Fibroblast of lung (primary cell): ENCODE measurements around the gene WDR43. TPM values are rescaled to one million over a fixed set of nuclear protein-coding genes. Genes with fewer than 3 reads are reported as not detected.

Experiments
- DNase-seq, 2 donors: peaks; one replicate each; pipeline versions ENCODE4 v3.0.0 to v3.0.0-alpha.2; 2010; ENCODE audit warnings: low read depth in 2 of 2
- H2AFZ ChIP-seq: 2 replicates; pipeline ENCODE4 v1.5.1; 2012; ENCODE audit warnings: low read length, control low read depth, inconsistent platforms
- H3K27ac ChIP-seq: 2 replicates; pipeline ENCODE4 v1.5.1; 2011; ENCODE audit warnings: low read length, control low read depth; ENCODE audit not compliant: insufficient read depth
- H3K27me3 ChIP-seq: 2 replicates; pipeline ENCODE4 v1.5.1; 2011; ENCODE audit warnings: mild to moderate bottlenecking, low read length; ENCODE audit not compliant: control insufficient read depth, insufficient read depth
- H3K36me3 ChIP-seq: 2 replicates; pipeline ENCODE4 v1.5.1; 2011; ENCODE audit warnings: low read length; ENCODE audit not compliant: control insufficient read depth, insufficient read depth
- H3K4me1 ChIP-seq: 2 replicates; pipeline ENCODE4 v1.5.1; 2011; ENCODE audit warnings: low read length; ENCODE audit not compliant: control insufficient read depth, insufficient read depth; ENCODE audit errors: extremely low read depth
- H3K4me2 ChIP-seq: 2 replicates; pipeline ENCODE4 v1.5.1; 2011; ENCODE audit warnings: low read length, control low read depth; ENCODE audit not compliant: insufficient read depth; ENCODE audit errors: extremely low read depth
- H3K4me3 ChIP-seq, 4 experiments: fragments of 200-600 bp in 1 of 4; sonication (generic) in 1 of 4; replicated peaks in 1 of 4; 2 replicates each; pipeline ENCODE4 v1.5.1; 2011 to 2016; ENCODE audit warnings: low read length in 4 of 4, low read depth in 3 of 4, mild to moderate bottlenecking in 3 of 4, control low read depth in 2 of 4, inconsistent platforms in 1 of 4, mixed read lengths in 1 of 4; ENCODE audit not compliant: insufficient read depth in 1 of 4; ENCODE audit errors: control extremely low read depth in 1 of 4
- H3K79me2 ChIP-seq: 2 replicates; pipeline ENCODE4 v1.5.1; 2012; ENCODE audit warnings: mild to moderate bottlenecking, low read length, inconsistent platforms; ENCODE audit not compliant: control insufficient read depth, insufficient read depth
- H3K9ac ChIP-seq: 2 replicates; pipeline ENCODE4 v1.5.1; 2011; ENCODE audit warnings: mild to moderate bottlenecking, low read length, control low read depth; ENCODE audit not compliant: insufficient read depth
- H3K9me3 ChIP-seq: 2 replicates; pipeline ENCODE4 v1.5.1; 2012; ENCODE audit warnings: low read depth, low read length; ENCODE audit not compliant: control insufficient read depth, insufficient read depth
- H4K20me1 ChIP-seq: 2 replicates; pipeline ENCODE4 v1.5.1; 2011; ENCODE audit warnings: low read length; ENCODE audit not compliant: control insufficient read depth, insufficient read depth; ENCODE audit errors: extremely low read depth
- EZH2 ChIP-seq: IDR thresholded peaks from 2 replicates; pipeline ENCODE4 v1.5.1; 2012; ENCODE audit warnings: low read length, control low read depth, mild to moderate bottlenecking; ENCODE audit errors: missing control alignments
- polyA plus RNA-seq, 2 donors: library from polyadenylated mRNA; depleted of rRNA in 1 of 2; stranded (reverse) in 1 of 2; unstranded in 1 of 2; fragments of >200 nt; gene quantifications; 2 replicates each; pipeline ENCODE4 v1.2.1, GENCODE V29; 2011 to 2012; ENCODE audit warnings: missing spikeins in 1 of 2
- total RNA-seq: library from RNA; depleted of rRNA; stranded (reverse); fragments of >200 nt; gene quantifications from 2 replicates; pipeline ENCODE4 v1.2.1, GENCODE V29; 2014
- TF ChIP-seq, protein P1 (sequence below), 2 donors: IDR thresholded peaks in 1 of 2; conservative IDR thresholded peaks in 1 of 2; 1 replicate in 1 of 2; 2 replicates in 1 of 2; pipeline ENCODE4 v1.5.1; 2011 to 2012; ENCODE audit warnings: low read length in 2 of 2, control low read depth in 1 of 2, inconsistent platforms in 1 of 2, low read depth in 1 of 2, mild to moderate bottlenecking in 1 of 2

Gene WDR43
- total and polyA plus RNA-seq, 2 donors (not counting 1 experiment from before 2014, with no cell fraction given): 71.5 to 74.7 TPM

GRCh38 chr2:28944535-28945248 is 50.2 kb downstream of the WDR43 start:
- Histone ChIP-seq H3K9ac (no peak overlapping the region), H3K9me3 (no peaks in the 10 kb centered on the region), H3K4me2 (no peak overlapping the region), H3K4me1 (no peaks in the 10 kb centered on the region), H4K20me1 (no peaks in the 10 kb centered on the region), H3K36me3 (peaks cover 12% of the 10 kb centered on the region), H3K4me3 (no peak overlapping the region), H2AFZ (no peak overlapping the region), H3K27me3 (no peaks in the 10 kb centered on the region), H3K79me2 (no peaks in the 10 kb centered on the region), H3K27ac (no peak overlapping the region)
- TF ChIP-seq, protein P1, sequence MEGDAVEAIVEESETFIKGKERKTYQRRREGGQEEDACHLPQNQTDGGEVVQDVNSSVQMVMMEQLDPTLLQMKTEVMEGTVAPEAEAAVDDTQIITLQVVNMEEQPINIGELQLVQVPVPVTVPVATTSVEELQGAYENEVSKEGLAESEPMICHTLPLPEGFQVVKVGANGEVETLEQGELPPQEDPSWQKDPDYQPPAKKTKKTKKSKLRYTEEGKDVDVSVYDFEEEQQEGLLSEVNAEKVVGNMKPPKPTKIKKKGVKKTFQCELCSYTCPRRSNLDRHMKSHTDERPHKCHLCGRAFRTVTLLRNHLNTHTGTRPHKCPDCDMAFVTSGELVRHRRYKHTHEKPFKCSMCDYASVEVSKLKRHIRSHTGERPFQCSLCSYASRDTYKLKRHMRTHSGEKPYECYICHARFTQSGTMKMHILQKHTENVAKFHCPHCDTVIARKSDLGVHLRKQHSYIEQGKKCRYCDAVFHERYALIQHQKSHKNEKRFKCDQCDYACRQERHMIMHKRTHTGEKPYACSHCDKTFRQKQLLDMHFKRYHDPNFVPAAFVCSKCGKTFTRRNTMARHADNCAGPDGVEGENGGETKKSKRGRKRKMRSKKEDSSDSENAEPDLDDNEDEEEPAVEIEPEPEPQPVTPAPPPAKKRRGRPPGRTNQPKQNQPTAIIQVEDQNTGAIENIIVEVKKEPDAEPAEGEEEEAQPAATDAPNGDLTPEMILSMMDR (conservative IDR thresholded peaks at IDR 0.05 in 1 of 2, IDR thresholded peaks at IDR 0.05 in 1 of 2; ENCODE audit: low read depth in 1 of 2, low read length in 2 of 2): no peak
- DNase-seq: no peak

DNA sequence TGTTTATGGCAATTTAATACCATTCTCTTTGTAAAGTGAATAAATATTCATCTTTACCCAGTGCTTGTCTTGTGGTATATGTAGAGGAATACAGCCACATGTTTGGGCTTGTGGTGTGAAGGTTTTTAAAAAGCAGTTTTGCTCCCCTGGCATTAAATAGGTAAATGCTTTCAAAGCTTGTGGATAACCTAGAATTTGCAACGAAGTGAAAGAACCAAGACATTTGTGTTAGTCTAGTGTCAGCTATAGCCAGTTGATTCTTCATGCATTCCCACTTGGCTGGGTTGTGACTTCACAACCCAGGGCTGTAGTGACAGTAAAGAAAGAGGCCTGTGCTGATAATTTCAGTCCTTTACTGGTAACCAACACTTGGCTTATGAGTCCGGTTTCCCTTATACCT is 53.7 kb downstream of the WDR43 start:
- Histone ChIP-seq H3K27me3 (no peaks in the 10 kb centered on the region), H3K4me2 (no peak overlapping the region), H3K4me3 (no peak overlapping the region), H3K9me3 (no peaks in the 10 kb centered on the region), H2AFZ (no peak overlapping the region), H3K9ac (no peak overlapping the region), H3K27ac (no peak overlapping the region), H3K79me2 (no peaks in the 10 kb centered on the region), H4K20me1 (no peaks in the 10 kb centered on the region), H3K36me3 (peaks cover 11% of the 10 kb centered on the region), H3K4me1 (peaks cover 6% of the 10 kb centered on the region)
- no peak for DNase-seq
- TF ChIP-seq, protein P1 (conservative IDR thresholded peaks at IDR 0.05 in 1 of 2, IDR thresholded peaks at IDR 0.05 in 1 of 2; ENCODE audit: low read depth in 1 of 2, low read length in 2 of 2): no peak
- no peak for TF ChIP-seq EZH2

DNA sequence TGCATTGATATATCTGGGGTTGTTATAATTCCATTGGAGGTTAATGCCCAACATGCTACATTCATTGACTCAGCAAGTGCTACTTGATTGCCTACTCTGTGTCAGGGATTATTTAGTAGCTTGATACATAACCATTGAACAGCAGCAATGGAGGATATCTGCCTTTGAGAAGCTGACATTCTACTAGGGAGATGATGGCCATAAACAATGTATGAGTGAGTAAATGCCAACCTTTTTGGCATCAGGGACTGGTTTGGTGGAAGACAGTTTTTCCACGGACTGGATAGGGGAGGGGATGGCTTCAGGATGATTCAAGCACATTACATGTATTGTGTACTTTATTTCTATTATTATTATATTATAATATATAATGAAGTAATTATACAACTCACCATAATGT is 54.7 kb downstream of the WDR43 start:
- Histone ChIP-seq H2AFZ (no peak overlapping the region), H3K4me2 (no peak overlapping the region), H3K4me3 (no peak overlapping the region), H4K20me1 (no peaks in the 10 kb centered on the region), H3K27ac (no peak overlapping the region), H3K79me2 (no peaks in the 10 kb centered on the region), H3K36me3 (peaks cover 9% of the 10 kb centered on the region), H3K27me3 (no peaks in the 10 kb centered on the region), H3K4me1 (peaks cover 6% of the 10 kb centered on the region), H3K9me3 (no peaks in the 10 kb centered on the region), H3K9ac (no peak overlapping the region)
- TF ChIP-seq, protein P1 (conservative IDR thresholded peaks at IDR 0.05 in 1 of 2, IDR thresholded peaks at IDR 0.05 in 1 of 2; ENCODE audit: low read depth in 1 of 2, low read length in 2 of 2): no peak
- no peak for TF ChIP-seq EZH2
- no peak for DNase-seq
